Activated CD4-positive, CD25-positive, alpha-beta regulatory T cell treated with anti-CD3 and anti-CD28 coated beads, Interleukin-2, amount 50 U/mL, for 24 hours (primary cell): ENCODE results near the gene GSE1.

ENCODE experiments used
- ATAC-seq, 2 donors: fragments of 150-1000 bp; cut with Tn5 transposase; one replicate each; pipeline ENCODE4 v1.10.0; 2021; ENCODE audit warnings: mild to moderate bottlenecking in 1 of 2, moderate library complexity in 1 of 2

The GSE1 gene

DNA sequence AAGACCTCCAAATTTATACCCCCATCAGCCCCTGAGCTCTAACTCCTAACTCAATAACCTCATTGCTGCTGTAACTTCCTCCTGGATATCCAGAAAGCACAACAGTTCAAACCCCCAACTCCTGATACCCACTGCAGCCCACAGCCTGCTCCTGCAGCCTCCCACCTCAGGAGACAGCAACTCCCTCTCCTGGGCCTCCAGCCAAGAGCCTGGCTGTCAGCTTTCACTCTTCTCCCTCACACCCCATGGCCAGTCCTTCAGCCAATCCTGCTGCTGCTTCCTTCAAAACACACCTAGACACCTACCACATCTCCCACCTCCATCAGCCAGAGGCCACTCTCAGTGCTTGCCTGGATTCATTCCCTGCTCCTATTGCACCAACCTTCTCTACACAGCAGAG lies 70.2 kb downstream of the GSE1 start:
- ATAC-seq: no peak

GRCh38 chr16:85685251-85685650 lies 72.1 kb downstream of the GSE1 start:
- ATAC-seq: no peak

GRCh38 chr16:85686912-85687591 lies 73.9 kb downstream of the GSE1 start:
- ATAC-seq: no peak

DNA sequence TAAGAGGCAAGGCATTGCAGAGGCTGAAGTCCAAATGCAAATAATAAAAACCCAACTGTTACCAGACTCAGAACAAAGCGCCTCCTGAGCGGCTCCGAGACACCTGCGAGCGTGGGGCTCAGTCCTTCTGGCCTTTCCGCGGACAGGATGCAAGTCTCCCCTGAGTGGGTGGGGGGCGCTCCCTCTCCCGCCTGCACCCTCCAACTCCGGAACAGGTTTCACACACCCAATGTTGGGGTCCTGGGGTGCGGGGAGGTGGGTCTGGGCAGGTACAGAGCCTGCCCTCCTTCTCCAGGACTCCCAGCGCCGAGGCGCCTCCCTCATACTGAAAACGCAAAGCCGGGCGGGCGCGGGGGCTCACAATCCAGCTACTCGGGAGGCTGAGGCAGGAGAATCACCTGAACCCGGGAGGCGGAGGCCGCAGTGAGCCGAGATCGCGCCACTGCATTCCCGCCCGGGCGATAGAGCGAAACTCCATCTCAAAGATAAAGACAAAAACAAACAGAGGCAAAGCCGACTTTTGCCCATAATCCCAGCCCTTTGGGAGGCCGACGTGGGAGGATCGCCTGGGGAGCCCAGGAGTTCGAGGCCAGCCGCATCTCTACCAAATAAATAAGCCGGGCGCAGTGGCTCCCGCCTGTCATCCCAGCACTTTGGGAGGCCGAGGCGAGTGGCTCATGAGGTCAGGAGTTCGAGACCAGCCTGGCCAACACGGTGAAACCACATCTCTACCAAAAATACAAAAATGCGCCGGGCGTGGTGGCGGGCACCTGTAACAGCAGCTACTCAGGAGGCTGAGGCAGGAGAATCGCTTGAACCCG lies 74.7 kb downstream of the GSE1 start:
- no peak for ATAC-seq

GRCh38 chr16:85688586-85689284 lies 75.6 kb downstream of the GSE1 start, which contains the start of gene GINS2:
TSS of gene GINS2 (minus strand) at chr16:85688954. CDS start at chr16:85688898, 56 bp downstream.
- ATAC-seq: peak; percentile 100

GRCh38 chr16:85689285-85689949 lies 76.3 kb downstream of the GSE1 start:
- ATAC-seq: no peak

DNA sequence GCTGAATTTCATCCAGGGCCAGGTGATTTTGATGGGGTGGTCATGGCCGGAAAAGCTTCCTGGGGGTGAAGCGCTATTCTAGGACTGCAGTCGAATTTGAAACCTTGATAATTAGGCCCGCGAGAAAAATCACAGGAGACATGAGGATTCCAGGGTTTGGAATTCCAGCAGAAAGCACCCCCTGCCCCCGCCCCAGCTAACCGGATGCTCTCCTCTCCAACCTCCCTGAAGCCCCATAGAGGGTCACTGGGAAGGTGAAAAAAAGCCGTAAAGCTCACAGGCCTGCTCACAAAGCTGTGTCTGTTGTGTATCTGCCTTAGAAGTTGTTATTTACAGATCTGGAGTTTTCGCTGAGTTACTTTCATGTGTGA lies 76.8 kb downstream of the GSE1 start:
- no peak for ATAC-seq

- ATAC-seq: no peak
Observed at GRCh38 chr16:85690469-85691064, 77.4 kb downstream of the GSE1 start.

DNA sequence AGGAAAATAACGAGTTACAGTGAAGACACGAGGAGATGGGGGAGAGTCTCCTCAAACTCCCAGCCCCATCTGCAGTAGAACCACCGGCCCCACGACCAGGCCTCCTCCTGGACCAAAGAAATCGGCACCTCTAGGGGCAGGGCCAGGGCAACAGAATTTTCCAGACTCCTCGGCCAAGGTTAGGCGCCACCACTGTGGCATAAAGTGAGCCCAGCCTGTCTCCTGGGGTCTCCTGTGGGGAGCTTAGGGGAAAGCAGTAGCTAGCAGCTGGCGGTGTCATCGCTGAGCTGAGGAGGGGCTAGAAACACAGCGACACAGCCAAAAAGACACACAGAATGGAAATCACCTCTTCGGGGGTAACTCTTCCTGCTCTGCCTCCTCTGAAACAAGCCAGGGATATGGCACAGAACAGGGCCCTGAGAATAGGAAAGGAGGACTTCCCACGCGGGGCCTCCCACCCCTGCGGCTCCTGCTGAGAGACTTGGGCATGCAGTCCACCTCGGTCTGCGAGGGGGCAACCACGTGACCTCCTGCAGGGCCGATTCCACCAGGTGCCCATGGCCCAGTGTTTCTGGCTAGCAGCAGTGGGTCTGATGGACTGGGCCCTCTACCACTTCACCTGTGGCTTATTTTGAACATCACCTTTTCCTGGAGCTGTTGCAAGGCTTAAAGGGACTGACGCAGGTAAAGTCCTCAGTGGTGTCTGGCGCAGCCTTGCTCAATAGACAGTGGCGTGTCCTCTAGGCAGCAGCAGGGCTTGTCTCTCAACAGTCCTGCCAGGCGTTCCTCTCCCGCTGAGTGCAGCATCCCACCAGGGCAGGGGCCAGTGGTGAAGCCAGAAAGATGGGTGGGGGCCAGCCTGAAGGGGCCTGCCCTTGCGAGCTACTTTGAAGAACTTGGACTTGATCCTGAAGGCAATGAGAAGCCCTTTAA lies 82.3 kb downstream of the GSE1 start:
- ATAC-seq: no peak

DNA sequence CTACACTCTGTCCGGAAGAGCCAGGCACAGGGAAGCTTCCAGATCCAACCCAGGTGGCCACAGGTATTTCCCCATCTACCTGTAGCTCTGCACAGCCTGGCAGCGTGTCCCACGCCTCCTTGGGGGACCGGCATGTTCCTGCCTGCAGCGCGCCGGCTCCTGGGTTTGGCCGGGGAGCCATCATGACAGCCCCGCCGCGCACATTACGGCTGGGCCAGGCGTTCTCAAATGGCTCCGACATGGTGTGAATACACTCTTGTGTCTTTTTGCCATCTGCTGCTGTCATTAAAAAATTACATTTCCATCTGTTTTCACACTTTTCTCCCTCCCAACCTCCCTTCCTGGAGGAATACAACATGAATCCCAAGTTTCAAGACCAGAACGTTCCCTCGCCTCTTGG lies 83.7 kb downstream of the GSE1 start:
- ATAC-seq: no peak

DNA sequence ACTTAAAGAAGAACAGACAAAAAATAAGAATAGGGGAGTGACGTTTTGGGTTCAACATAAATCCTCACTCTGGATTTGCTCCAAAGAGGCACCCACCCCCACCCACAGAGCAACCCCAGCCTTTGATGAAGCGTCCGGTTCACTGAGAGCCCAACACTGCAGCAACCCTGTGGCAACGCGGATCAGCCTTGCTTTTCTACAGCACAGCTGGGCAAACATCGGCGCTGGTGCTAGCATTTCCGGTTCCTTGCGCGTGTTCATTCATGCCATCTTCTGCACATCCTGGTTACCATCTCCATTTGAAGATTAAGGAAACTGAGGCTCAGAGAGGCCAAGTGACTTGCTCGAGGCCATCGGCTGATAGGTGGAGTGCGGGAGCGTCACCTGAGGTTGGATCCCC lies 84.3 kb downstream of the GSE1 start:
- ATAC-seq: no peak

- no peak for ATAC-seq
Observed at GRCh38 chr16:85698459-85698891, 85.4 kb downstream of the GSE1 start.

DNA sequence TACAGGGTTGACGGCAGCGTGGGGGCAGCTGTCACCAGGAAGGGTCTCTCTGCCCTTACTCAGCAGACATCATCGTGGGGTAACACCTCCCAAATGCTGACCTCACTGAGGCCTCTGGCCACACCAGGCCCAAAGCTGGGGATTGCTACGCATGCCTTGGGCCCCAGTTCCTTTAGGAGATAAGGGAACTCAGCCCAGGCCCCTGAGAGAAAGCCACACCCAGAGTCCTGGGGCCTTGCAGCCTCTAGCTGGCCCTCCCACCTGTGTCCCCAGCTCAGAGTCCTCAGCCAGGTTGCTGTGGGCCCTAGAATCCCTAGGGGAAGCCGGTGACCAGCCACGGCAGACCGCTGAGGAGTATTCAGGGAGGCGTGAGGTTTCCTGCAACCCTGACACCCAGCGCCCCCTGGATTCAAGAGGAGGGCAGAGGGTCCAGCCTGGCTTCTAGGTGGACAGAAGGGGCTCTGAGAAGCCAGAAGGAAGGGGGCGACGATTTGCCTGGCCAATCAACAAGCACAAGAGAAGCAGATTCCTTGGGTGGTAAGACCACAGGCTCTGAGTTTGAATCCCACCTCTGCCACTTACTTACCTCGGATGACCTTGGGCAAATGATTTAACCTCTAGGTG lies 85.9 kb downstream of the GSE1 start:
- no peak for ATAC-seq

GRCh38 chr16:85699628-85700027 lies 86.5 kb downstream of the GSE1 start:
- ATAC-seq: no peak

DNA sequence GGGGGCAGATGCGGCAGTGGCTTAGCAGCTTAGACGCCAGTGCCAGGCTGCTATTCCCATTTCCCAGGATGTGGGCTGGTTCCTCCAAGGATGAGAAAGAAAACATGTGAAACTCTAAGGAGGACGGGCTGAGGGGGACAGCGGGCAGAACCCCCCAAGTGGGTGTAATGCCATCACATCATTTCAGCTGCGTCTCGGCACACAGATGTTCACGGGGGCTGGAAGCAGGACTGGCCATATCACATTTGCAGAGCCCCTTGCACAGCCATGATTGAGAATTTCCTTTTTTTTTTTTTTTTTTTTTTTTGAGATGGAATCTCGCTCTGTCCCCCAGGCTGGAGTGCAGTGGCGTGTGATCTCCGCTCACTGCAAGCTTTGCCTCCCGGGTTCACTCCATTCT lies 90.9 kb downstream of the GSE1 start:
- ATAC-seq: no peak

- no peak for ATAC-seq
Observed at GRCh38 chr16:85704900-85705846, 92.1 kb downstream of the GSE1 start.

GRCh38 chr16:85706449-85707034 lies 93.4 kb downstream of the GSE1 start:
- no peak for ATAC-seq

GRCh38 chr16:85707528-85708095 lies 94.5 kb downstream of the GSE1 start:
- no peak for ATAC-seq

DNA sequence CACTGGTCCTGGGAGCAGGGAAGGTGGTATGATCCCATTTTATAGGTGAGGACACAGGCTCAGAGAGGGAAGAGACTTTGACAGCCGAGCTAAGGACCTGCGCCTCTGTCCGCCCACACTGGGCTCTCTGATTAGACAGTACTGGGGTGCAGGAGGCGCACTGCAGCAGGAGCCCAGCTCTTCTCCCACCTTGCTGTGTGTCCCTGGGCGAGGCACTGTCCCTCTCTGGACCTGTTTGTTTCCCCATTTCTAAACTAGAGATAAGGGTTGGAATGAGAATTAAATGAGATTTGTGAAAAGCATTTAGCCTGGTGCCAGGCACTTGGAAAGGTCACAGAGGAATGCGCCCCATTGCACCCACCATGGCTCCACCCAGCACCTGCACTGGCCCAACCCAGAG lies 95.2 kb downstream of the GSE1 start:
- no peak for ATAC-seq
